NOMO-1 treated with dmso at 0.1 percent for 144 hours (cell line): Measurements from ENCODE around the gene MYNN.

ENCODE experiments used
- DNase-seq: peaks from one replicate; lab custom pipeline; 2025; ENCODE audit not compliant: unreplicated experiment; lab: John Stamatoyannopoulos, UW

MYNN gene

GRCh38 chr3:169825316-169825715 lies 52.1 kb downstream of the MYNN start:
- no peak for DNase-seq

- no peak for DNase-seq
These were observed 54.5 kb downstream of the MYNN start for GRCh38 chr3:169827712-169828111.

DNA sequence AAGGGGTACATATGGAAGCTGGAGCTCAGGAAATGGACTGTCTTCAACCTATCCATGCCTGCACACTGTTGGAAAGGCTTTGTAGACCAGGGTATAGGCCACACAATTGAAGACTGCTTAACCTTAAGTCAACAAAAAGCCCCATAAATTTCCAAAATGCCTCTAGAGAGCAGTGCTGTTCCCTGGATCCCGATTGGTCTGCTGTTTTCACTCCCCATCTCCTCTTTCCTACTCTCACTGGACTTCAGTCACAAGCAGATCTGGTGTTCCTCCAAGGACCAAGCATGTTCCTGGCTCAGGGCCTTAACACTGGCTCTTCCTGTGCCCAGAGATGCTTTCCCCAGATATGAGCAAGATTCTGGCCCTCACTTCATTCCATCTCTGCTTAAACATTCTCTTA lies 62.3 kb downstream of the MYNN start:
- no peak for DNase-seq

GRCh38 chr3:169836078-169836941 lies 63.1 kb downstream of the MYNN start:
- peak; percentile 54 for DNase-seq

DNA sequence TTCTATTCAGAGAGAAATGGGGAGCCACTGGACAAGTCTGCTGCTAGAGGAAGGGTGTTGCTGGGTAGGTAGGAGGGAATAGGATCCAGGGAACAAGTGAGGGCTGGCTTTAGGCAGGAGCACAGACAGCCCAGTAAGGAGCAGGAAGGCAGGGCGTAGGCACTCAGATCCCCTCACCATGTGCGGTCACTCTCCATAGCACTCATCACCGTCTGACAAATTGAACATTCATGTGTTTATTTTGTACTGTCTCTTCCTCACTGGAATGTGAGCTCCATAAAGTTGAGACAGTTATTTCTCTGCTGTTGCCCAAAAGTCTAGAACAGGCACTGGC lies 63.7 kb downstream of the MYNN start:
- DNase-seq: no peak

- DNase-seq: no peak
These were observed 65.4 kb downstream of the MYNN start for GRCh38 chr3:169838511-169839030.
